NCI-H1694 (cell line): ENCODE measurements around the gene PPP1R14D.

Source experiments
- DNase-seq: peaks from one replicate; lab custom pipeline; 2025; lab: John Stamatoyannopoulos, UW

Gene PPP1R14D

DNA sequence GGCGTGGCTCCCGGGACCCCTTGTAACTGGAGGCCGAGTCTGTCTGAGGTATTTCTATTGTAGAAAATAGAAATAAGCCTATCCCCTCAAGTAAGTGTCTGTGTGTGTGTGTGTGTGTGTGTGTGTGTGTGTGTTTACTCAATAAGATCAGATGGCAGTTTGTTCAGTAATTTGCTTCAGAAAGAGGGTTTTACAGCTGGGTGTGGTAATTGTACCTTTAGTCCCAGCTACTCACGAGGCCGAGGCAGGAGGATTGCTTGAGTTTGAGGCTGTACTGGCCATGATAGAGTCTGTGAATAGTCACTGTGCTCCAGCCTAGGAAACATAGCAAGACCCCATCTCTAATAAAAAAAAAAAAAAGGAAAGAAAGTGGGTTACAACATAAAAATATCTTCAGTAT is 24.0 kb upstream of the PPP1R14D start:
- no peak for DNase-seq

DNA sequence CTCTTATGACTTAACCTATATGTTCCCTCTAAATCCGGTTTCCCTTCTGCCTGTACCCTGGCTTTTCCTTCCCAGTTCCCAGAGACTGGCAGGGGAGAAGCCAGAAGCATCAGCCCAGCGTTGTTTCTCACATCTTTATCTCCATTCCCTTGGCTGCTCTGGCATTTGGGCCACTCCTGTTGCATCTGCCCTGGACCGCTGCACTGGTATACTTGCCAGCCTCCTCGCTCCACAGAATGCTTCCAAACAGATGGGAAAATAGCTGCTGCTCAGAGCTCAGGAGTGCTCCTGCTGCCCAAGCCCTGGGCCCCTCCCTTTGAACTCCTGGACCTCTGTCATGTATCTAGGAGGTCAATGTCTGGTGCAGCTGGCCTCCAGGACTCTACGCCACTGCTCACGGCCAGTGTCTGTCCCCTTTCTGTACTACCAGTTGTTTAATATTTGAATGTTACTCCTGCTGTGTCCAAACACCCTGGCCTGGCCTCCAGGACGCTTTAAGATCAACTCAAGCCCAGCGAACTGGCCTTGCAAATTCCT is 22.1 kb upstream of the PPP1R14D start:
- no peak for DNase-seq

DNA sequence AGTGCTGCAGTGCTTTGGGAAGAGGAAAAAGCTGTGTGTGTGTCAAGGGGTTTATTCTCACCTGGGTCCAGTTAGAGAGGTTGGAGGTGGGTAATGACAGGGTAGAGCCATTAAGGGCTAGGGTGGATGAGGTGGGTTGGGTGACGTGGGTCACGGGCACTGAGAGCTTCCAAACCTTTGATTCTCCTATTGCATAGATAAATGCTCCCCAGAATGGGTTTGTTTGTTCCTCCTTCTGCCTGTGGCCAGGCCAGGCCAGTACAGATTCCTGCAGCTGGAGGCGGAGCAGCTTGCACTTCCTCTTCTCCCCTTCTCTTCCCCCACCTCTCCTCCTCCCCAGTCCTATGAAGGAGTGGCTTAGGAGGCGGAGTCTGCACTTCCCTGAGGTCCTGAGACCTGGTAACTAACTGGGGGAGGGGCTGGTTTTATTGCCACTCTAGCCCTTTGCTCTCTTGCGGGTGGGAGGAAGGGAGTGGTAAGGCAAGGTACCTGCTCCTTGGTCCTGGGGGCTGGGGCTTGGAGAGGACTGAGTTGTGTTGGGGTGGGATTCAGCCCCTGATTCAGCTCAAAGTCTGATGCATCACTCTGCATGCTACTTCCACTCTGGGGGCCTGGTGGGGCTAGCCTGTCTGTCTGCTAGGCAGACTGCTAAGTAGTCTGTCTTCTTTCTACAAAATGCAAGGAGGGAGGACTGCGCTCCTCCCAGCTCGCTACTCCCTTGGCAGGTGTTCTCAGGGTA is 18.9 kb upstream of the PPP1R14D start:
- no peak for DNase-seq

DNA sequence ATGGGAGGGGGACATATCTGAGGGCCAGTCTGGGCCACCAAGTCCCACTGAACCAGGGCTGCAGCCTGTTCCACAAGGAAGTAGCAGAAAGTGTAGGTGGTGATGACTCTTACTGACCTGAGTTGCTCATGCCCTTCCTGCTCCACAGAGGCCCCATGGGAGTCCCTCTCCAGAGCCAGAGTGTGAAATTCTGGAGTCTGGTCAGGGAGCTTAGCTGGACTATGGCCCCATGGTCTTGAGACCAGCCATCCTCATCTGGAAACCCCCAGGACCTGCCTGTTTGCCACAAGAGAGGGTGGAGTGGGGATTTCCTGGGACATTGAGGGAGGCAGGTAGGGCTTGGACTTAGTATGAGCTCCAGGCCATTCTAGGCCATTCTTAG is 18.3 kb upstream of the PPP1R14D start:
- DNase-seq, result no peak

DNA sequence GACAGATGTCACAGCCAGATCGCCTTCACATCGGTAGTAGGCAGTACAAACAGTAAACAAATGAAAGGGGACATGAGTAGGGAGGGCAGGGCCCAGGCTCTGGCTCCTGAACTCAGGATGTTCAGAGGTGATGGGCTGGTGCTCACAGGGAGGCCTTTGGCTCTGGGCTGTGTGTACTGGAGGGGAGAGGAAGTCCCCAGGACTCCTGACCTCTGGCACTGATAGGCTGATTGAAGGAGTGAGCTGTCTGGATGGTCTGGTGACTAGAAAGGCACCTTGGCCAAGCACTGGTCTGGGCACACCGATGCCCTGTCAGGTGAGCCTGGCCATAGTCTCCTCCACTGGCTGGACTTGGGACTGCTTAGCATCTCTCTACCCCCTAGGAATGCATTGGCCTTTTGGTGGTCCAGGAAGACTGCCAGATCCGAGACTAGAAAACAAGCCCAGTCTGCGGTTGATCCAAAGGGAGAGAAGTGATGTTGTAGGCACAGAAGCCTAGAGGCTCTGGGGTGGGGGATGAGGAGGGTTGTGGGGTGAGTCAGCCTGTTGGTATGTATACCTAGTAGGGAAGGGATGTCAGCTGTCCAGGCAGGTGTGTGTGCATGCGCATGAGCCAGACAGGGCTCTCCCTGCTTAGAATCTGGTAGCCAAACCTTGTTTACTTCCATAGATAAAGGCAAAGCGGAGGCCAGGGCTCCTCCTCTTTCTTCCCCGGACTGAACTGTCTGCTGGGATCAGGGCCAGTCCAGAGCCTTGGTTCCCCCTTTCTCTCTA is 17.2 kb upstream of the PPP1R14D start:
- DNase-seq, result no peak

DNA sequence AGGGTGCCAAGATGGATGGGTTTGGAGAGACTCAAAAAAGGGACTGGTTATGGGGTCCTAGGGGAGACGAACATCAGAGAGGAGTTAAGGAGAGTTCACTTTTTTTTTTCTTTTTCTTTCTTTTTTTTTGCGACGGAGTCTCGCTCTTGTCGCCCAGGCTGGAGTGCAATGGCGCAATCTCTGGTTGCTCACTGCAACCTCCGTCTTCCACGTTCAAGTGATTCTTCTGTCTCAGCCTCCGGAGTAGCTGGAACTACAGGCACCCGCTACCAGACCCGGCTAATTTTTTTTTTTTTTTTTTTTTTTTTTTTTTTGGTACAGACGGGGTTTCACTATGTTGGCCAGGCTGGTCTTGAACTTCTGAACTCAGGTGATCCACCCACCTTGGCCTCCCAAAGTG is 16.5 kb upstream of the PPP1R14D start:
- DNase-seq, result no peak

DNA sequence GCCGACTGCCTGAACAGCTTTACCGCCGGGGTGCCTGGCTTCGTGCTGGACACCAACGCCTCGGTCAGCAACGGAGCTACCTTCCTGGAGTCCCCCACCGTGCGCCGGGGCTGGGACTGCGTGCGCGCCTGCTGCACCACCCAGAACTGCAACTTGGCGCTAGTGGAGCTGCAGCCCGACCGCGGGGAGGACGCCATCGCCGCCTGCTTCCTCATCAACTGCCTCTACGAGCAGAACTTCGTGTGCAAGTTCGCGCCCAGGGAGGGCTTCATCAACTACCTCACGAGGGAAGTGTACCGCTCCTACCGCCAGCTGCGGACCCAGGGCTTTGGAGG is 16.2 kb upstream of the PPP1R14D start:
- DNase-seq, result no peak

DNA sequence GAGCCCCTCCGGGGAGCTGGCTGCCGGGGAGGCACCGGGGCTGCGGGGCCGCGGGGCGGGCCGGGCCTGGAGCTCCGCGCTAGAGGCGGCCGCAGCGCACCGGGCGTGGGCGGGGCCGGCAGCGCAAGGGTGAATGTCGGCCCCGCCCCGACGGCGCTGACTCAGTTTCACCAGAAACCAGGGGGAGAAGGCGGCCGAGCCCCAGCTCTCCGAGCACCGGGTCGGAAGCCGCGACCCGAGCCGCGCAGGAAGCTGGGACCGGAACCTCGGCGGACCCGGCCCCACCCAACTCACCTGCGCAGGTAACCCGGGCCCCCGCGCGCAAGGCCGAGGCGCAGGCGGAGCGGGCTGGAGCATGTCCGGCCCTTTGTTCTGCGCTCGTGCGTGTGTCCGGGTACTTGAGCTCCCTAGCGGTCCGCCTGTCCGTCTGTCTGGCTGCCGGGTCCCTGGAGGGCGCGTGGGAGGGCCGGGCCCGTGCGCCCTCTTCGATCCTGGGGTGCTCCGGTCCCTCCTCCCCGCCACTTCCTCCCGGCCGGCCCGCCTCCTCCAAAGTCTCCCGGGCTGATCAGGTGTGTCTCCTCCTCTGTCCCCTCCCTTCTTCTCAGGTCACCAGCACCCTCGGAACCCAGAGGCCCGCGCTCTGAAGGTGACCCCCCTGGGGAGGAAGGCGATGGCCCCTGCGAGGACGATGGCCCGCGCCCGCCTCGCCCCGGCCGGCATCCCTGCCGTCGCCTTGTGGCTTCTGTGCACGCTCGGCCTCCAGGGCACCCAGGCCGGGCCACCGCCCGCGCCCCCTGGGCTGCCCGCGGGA is 15.6 kb upstream of the PPP1R14D start, which contains the start of gene SPINT1:
Gene SPINT1, plus strand, starts transcription at position 164 of the 811 bp plus-strand sequence. Its CDS starts 507 bp downstream, at position 671.
- no peak for DNase-seq

DNA sequence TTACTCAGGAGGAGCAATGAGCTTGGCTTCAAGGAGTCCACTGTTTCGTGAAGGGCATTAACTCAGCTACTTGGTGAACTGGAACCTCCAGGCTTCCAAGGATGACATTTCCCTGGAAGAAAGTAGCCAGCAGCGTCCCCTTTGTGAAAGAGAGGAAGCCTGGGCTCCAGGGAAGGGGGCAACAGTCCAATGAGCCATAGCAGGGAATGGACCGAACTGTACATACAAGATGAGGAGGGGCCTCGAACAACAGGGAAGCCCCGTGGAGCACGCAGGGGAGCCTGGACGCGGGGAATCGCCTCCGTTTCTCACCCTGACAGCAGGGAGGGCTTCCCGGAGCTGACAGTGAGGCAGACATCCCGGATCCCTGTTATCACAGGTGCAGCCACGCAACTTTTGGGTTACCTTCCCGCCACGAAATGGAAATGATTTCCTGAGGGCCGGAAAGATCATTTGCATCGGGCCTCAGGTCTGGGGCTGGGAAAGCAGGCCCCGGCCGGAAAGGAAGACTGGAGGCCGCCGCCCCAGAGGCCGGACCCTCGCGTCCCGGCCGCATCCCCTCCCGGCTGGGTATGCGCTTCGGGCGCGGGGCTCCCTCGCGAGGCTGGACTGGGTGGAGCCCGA is 14.9 kb upstream of the PPP1R14D start:
- DNase-seq, result no peak

DNA sequence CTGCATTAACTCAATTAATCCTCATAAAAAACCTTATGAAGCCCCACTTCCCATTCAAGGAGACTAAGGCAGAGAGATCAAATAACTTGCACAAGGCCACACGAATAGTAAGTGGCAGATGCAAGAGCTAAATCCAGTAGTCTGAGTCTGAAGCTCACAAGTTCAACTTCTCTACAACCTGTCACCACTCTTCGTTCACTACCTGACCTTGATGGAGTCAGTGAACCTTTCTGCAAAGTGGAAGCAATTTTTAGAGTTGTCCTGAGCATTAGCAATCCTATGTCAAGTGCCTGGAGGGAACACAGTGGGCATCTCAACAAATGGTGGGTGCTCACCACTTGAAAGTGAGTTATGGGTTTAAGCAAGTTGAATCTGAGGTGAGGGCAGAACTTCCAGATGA is 13.2 kb upstream of the PPP1R14D start:
- no peak for DNase-seq

DNA sequence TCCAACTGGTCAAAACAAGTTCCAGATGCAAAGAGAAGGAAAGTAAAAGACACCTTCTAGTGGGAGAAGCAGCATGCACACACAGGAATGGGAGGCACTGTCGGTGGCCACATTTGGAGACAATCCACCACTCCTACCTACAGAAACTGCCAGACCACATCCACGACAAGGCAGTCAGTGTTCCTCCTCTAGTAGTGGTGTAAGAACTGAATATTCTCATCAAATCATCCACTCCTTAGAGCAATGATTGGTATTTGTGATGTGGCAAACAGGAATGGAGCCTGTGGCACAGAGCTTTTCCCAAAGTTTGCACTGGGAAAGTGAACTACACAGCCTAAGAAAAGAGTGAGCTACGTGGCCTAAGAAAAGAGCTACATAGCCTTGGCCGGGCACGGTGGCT is 10.2 kb upstream of the PPP1R14D start:
- DNase-seq, result no peak

DNA sequence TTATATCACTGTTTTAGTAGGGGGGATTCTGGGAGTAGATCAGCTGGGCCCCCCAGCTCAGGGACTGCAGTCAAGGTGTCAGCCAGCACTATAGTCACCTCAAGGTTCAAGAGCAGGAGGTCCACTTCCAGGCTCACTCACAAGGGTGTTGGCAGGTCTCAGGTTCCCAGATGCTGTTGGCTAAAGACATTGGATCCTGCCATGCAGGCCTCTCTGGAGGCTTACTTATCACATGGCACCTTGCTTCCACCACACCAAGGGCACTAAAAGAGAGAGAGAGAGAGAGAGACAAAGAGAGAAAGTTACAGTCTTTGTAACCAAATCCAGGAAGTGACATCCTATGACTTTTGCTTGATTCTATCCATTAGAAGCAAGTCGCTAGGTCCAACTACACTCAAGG is 7.5 kb upstream of the PPP1R14D start:
- DNase-seq, result no peak

DNA sequence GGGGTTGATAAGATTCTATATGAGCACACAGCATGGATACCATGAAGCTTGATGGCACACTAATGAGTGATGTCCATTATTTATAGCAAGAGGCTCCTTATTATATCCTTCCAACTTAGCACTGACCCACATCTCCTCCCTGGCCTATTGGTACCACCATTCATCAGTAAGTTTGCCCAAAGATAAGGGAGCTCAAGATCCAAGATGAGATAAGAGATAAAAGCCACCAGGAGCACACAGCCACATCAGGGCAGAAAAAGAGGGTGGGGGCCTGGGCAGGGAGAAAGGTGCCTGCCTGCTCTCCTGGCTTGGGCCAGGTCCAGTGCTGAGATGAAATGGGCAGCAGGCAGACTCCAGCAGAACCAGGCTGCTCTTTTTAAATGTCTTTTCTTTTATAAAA is 4.4 kb upstream of the PPP1R14D start:
- DNase-seq, result no peak

DNA sequence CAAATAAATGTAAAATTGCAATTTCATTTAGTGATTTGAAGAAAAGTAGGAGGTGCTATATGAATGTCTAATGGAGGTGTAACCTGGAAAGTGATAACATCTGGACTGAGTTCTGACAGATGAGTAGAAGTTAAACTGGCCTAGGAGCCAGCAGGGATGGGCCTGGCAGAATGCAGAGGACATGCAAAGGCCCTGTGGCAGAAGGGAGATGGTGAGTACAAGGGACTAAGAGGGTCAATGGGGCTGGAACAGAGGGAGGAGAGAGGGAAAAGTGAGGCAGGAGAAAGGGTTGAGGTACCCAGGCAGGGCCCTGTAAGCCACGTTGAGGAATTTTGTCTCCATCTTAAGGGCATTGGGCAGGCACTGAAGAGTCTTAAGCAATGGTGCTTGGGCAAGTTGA is 3.4 kb upstream of the PPP1R14D start:
- DNase-seq, result no peak

DNA sequence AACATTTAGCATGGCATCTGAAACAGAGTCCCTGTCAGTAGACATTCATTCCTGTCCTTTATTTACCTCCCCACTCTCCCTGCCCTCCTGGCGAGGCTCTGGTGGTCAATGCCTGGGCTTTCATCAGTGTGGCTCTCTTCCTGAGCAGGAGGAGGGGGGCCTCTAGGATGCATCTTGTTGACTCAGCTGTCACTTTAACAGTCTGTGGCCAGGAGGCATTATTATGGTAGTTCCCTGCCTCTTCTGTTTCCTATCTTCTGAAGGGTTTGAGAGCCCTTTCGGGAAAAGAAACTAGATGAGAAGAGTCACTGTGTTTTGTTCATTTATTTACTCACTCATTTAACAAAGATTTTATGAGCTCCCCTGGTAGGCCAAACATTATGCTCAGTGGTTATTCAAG is 2.4 kb upstream of the PPP1R14D start:
- no peak for DNase-seq

DNA sequence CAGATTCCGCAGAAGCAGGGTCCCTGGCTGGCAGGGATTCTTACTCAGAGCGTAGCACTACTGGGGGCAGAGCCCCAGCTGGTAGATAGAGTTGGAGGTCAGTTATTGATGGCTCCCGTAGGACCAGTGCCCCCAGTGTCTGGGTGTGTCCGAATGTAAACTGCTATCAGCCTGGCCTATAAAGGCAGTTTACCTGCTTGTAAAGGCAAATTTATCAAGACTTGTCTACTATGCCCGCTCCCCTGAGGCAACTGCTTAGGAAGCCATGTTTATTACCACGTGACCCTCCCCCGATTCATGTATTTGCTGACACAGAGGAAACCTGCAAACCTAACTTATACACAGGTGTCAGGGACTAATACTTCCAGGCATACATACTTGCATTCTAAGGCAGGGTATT is 607 bp upstream of the PPP1R14D start:
- no peak for DNase-seq

DNA sequence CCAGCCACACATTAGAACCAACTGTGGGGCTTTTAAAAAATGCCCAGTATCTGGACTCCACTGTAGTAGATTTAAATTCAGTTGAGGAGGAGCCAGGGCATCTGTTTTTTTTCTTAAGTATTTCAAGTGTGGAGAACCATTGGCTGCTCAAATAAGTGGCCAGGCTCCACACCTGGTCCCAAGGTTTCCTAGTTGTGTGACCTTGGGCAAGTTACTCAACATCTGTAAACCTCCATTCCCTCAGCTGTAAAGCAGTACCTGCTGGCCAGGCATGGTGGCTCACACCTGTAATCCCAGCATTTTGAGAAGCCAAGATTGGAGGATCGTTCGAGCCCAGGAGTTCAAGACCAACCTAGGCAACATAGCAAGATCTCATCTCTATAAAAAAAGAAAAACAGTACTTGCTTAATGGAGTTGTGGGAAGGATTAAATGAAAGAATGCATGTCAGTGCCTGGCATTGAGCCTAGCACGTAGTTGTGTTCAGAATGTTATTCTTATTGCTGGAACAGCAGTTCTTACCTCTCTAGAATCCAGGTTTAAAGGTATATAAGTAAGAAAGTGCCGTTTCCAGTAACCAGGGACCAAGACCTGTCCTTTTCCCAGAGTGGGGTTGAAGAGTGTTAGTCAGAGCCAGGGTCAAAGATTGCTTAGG is 2.0 kb downstream of the PPP1R14D start:
- no peak for DNase-seq

DNA sequence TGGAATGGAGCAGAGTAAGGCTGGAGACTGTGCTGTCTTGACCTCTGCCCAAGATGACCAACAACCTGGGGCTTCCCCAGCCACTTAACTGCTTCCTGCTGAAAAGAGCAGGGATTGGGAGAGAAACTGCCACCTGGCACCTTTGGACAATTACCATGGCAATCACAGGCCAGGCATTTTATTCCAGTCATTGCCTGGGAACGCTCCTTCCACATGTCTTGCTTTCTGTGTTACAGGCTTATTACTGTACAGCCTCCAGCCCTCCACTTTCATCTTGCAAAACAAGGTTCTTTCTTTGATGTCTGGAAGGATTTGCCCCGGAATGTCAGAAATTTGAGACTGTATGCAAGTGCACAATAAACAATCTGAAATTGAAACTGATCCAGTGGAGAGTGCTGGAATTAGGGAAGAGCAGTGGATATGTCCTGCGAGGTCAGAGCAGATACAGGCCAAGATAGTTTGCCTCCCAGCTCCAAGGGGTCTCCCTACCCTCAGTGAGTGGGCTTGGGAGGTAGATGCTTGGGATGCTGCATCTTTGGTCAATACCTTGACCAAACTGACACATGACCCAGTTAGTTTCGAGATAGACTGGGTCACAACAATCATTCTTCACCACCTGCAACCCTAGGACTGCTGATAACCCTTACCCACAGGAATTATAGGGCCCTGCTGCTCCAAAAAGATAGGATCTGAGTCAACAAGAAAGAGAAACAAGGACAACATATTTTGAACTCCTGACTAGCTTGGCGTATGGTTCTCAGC is 2.7 kb downstream of the PPP1R14D start:
- no peak for DNase-seq

DNA sequence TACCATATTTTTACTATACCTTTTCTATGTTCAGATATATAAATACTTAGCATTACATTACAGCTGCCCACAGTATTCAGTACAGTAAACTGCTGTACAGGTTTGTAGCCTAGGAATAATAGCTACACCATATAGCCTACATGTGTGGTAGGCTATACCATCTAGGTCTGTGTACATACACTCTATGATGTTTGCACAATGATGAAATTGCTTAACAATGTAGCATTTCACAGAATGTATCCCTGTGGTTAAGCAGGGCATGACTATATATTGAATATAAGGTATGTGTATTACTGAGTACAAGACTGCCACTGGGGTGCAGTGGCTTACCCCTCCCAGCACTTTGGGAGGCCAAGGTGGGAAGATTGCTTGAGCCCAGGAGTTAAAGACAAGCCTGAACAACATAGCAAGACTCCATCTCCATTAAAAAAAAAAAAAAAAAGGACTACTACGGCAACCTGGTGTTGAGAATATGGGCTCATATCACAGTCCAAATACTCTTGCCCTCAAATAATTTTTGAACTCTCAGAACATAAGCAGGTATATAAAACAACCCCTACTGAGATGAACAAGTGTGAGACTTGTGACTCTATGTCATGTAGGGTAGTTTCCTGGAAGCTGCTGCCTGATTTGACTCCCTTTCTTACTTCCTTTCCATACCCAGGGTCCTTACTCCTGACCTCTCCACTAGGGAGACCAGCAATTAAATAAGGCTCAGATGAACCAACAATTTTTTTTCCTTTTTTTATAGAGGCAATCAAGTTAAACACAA is 4.8 kb downstream of the PPP1R14D start:
- no peak for DNase-seq

DNA sequence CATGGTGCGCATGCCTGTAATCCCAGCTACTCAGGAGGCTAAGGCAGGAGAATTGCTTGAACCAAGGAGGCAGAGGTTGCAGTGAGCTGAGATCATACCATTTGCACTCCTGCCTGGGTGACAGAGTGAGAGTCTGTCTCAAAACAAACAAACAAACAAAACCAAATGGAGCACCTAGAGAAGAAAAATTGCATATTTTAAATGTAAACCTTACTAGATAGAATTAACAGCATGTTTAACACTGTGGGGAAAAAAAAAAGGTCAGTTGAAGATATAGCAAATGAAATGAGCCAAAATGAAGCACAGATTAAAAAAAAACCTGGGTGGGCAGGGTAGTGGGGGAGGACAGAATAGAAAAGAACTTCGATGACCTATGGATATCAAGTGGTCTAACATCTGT is 7.3 kb downstream of the PPP1R14D start:
- DNase-seq, result no peak
